Left lobe of liver (tissue), 1 donor: ENCODE data around the gene SEPTIN11. TPM values are rescaled to one million over a fixed set of nuclear protein-coding genes. Genes with fewer than 3 reads are reported as not detected.

ENCODE experiments used
- total RNA-seq: library from RNA; stranded (reverse); gene quantifications from one replicate; pipeline ENCODE4 v1.2.1, GENCODE V29; 2021
- donor health status: DM: no; HTN: yes; CAD: no.

Gene SEPTIN11
- total RNA-seq, 1 donor from 2014 or later, result 37.2 TPM

Other genes starting within 250 kb of the SEPTIN11 start
- 22.1 TPM for gene SOWAHB, start 51.6 kb upstream of the SEPTIN11 start, total RNA-seq
- gene CCNI, start 126.2 kb downstream of the SEPTIN11 start, total RNA-seq, result 56.4 TPM
- gene CCNG2, start 207.5 kb downstream of the SEPTIN11 start, total RNA-seq, result 5.3 TPM